ENCODE results near the gene CCDC182.

The CCDC182 gene

DNA sequence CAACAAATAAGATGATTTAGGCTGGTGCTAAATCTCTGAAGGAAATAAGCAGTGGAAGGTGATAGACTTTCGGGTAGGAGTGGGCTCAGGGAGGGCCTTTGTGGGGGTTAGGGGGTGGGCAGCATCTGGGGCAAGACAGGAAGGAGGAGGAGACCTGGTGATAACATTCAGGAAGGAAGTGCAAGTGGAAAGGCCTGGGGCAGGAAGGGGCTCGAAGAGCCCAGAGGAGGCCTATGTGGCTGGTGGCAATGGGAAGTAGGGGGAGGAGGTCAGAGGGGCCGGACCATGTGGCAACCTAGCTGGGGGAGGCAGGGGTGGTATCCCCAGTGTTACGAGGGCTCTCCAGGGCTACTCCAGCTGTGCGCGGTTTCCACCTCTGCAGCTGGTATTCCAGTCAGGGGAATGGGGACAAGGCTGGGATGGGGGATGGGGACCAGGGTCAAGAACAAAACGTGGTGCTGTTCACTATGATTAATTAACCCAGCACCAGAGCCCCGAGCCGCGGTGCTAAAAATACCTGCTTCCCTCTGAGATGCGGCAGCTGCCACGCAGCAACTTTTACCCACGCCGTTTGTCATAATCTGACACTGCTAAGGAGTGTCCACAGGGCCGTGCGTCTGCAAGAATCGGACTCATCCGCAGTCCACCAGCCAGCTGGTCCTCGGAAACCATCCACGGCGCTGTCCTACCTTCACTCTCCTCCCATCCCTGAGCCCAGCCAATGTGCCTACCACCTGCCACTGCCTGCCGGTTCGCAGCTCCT is 5.2 kb upstream of the CCDC182 start:
- TF ChIP-seq, protein P1, sequence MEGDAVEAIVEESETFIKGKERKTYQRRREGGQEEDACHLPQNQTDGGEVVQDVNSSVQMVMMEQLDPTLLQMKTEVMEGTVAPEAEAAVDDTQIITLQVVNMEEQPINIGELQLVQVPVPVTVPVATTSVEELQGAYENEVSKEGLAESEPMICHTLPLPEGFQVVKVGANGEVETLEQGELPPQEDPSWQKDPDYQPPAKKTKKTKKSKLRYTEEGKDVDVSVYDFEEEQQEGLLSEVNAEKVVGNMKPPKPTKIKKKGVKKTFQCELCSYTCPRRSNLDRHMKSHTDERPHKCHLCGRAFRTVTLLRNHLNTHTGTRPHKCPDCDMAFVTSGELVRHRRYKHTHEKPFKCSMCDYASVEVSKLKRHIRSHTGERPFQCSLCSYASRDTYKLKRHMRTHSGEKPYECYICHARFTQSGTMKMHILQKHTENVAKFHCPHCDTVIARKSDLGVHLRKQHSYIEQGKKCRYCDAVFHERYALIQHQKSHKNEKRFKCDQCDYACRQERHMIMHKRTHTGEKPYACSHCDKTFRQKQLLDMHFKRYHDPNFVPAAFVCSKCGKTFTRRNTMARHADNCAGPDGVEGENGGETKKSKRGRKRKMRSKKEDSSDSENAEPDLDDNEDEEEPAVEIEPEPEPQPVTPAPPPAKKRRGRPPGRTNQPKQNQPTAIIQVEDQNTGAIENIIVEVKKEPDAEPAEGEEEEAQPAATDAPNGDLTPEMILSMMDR (IDR thresholded peaks at IDR 0.05; ENCODE audit: low read depth, low read length): no peak
- no peak for DNase-seq (ENCODE audit: extremely low read depth, low read depth)

DNA sequence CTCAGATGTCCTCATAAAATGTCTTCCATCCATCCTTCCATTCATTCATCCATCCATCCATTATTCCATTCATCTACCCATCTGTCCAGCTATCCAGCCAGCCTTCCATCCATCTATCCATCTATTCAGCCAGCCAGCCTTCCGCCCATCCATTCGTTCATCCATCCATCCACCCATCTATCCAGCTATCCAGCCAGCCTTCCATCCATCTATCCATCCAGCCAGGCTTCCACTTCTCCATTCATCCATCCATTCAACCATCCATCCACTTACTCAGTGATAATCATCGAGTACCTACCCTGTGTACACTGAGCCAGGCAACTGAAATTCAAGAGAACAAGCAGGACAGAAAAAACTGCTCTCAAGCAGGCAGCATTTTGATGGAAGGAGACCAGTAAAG is 4.6 kb upstream of the CCDC182 start:
- TF ChIP-seq, protein P1 (IDR thresholded peaks at IDR 0.05; ENCODE audit: low read depth, low read length): no peak
- DNase-seq (ENCODE audit: extremely low read depth, low read depth): no peak

DNA sequence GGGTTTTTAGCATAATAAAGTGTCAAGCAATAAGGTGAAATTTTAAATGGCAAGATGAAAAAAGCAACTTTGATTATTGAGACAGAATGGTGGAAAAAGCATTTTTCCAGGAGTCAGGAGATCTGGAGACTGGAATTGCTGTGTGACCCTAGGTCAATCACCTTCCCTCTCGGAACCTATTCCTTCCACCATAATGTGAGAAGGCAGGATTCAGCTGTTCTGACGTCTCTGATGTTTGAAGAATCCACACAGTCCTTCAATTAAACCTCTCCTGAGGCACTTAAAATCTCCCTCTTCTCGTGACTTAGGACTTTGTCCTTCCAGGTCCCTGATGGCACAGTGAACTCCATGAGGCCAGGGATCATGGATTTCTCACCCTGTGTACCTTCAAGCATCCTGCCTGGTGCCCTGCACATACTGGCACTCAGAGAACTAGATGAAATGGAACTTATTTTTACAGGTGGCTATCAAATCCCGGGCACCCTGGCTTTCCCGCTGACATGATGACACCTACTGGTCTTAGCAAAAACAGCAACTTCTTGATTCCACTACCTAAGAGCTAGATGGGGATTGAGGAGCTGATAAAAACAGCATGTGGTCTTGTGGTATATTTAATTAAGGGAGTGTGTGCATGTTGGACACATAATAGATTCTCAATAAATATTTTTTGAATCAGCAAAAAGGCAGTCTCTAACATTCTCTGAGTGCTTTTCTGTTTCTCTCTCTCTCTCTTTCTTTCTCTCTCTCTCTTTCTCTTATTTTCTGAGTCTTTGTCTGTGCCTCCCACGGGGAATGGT is 2.3 kb upstream of the CCDC182 start:
- peak; percentile 35 for DNase-seq (ENCODE audit: extremely low read depth, low read depth)
- TF ChIP-seq, protein P1 (IDR thresholded peaks at IDR 0.05; ENCODE audit: low read depth, low read length): peak; percentile 80

DNA sequence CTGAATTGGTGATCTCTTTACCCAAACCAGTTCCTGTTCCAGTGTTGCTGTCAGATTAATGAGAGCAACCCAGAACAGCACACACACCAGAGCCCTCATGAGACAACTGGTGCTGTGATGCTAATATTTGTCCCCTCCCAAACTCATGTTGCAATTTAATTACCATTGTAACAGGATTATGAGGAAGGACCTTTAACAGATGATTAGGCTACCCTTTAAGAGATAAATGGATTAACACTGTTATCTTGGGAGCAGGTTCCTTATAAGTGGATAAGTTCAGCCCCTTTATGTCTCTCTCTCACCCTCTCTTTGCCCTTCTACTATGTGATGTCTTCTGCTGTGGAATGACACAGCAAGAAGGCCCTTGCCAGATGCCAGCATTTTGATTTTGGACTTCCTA is 1.1 kb upstream of the CCDC182 start:
- TF ChIP-seq, protein P1 (IDR thresholded peaks at IDR 0.05; ENCODE audit: low read depth, low read length): no peak
- DNase-seq (ENCODE audit: extremely low read depth, low read depth): no peak

DNA sequence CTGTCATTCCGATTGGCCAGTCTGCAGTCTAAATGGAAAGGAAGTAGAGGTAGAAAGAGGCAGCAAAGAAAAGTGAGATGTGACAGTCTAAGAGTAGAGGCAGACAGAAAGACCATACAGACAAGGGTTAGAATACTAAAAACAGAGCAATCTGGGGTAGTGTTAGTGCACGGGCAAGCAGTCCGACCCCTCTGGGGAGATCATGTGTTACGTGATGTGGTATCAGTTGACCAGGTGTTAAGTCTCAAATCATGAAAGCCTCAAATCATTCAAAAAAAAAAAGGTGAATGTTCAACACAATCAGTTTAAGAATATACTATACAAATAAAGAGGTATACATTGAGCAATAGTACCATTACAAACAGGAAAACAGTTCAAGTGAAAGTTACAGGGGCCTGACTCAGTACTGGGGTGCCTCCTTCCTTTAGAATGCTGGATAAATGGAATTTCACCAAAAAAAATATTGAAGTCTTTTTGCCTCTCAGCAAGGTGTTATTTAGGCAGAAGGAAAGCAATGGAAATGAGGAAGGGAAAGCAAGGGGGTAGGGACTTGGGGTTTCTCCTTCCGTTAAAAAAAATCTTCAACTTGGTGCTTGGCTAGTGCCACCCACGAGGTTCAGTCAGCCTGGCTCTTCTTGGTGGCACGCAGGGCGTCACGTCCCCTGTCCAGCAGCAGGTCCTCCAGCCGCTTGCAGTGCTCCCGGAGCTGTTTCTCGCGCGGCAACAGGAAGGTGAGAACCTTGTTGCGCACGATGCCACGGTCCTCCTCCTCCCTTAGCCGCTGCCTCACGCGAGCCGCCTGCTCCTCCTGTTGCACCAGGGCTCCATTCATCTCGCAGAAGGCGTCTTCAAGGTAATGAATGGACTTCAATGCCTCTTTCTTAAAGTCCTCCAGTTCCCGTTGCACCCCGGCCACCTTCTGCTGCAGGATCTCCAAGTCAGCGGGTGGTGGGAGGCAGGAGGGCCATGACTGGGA is 616 bp downstream of the CCDC182 start:
- TF ChIP-seq, protein P1 (IDR thresholded peaks at IDR 0.05; ENCODE audit: low read depth, low read length): no peak
- DNase-seq (ENCODE audit: extremely low read depth, low read depth): no peak

DNA sequence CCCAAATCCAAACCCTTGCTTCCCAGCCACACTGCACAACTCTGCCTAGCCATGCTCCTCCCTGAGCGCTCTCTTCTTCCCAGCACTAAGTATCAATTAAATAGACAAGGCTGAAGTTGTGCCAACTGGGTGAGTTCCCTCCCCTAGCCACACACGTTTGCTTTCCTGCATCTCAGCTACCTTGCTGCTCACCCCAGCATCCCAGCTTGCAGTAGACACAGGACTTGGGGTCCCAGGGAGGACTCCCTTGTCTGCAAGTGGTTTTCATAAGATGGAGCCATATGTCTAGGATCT is 4.9 kb downstream of the CCDC182 start:
- TF ChIP-seq, protein P1 (IDR thresholded peaks at IDR 0.05; ENCODE audit: low read depth, low read length): no peak

More for the DNA sequence above, 4.9 kb downstream of the CCDC182 start:
- no peak for DNase-seq (ENCODE audit: extremely low read depth, low read depth)

Data from AG09319 (cell line).